Activated T-cell treated with anti-CD3 and anti-CD28 coated beads, Interleukin-2, amount 50 U/mL, for 24 hours (primary cell): ENCODE results near the gene PDE6B.
"Not testable (repeated sequence)": the region's sequence is repeated elsewhere in the genome, so short reads cannot be mapped to it uniquely, and the experiment has no call there.

ENCODE experiments used
- DNase-seq: peaks from one replicate; pipeline ENCODE4 v3.0.0-alpha.2; 2020
- H3K27ac Mint-ChIP-seq: 2 replicates; pipeline ENCODE4 v1.8.0; 2020; ENCODE audit warnings: mild to moderate bottlenecking, mixed read lengths
- H3K27me3 Mint-ChIP-seq: 2 replicates; pipeline ENCODE4 v1.8.0; 2020; ENCODE audit warnings: mixed read lengths
- H3K36me3 Mint-ChIP-seq: 2 replicates; pipeline ENCODE4 v1.8.0; 2020; ENCODE audit warnings: low read depth, mixed read lengths
- H3K4me1 Mint-ChIP-seq: 2 replicates; pipeline ENCODE4 v1.8.0; 2020; ENCODE audit warnings: low read depth, mixed read lengths
- H3K4me3 Mint-ChIP-seq: 2 replicates; pipeline ENCODE4 v1.8.0; 2020; ENCODE audit warnings: mild to moderate bottlenecking, moderate library complexity, mixed read lengths
- H3K9me3 Mint-ChIP-seq: 2 replicates; pipeline ENCODE4 v1.8.0; 2020; ENCODE audit warnings: mixed read lengths

Gene PDE6B

DNA sequence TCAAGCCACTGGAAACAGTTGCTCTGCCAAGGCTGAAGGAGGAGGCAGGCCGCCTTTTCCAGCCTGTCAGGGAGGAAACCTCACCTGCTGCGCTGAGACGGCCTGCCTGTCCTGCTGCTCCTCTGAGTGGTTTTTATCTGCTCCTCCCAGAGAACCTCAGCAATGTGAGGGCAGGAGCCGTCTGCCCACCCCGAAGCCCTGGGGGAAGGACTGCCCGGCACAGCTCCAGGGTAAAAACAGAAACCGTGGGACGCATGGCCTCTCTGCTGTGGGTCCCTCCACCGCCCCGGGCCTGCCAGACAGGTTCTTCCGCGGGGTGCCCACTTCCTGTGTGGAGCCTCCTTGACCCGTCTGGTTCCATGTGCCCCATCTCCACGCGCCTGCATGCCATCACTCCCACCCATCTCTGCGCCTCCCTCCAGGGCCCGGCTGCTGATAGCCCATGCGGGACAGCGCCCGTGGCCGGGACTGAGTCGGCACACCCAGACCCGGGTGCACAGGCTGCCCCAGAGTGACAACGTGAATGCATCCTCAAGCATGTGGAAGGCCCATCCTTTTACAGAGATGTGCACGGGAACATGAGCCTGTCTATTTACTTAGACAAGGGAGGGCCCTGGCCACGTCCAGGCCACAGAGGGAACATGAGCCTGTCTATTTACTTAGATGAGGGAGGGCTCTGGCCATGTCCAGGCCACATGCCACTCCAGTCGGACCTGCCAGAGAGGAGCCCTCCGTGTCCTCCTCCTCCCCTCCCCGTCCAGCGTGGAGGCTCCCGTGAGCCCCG, 67.6 kb downstream of the PDE6B start:
- H3K27me3 Mint-ChIP-seq, result peaks cover 16% of the 10 kb centered on the region
- H3K36me3 Mint-ChIP-seq, result no peaks in the 10 kb centered on the region
- no peaks in the 10 kb centered on the region for H3K4me1 Mint-ChIP-seq
- no peak for DNase-seq
- H3K9me3 Mint-ChIP-seq, result no peaks in the 10 kb centered on the region
- H3K4me3 Mint-ChIP-seq, result no peak overlapping the region
- no peak overlapping the region for H3K27ac Mint-ChIP-seq

DNA sequence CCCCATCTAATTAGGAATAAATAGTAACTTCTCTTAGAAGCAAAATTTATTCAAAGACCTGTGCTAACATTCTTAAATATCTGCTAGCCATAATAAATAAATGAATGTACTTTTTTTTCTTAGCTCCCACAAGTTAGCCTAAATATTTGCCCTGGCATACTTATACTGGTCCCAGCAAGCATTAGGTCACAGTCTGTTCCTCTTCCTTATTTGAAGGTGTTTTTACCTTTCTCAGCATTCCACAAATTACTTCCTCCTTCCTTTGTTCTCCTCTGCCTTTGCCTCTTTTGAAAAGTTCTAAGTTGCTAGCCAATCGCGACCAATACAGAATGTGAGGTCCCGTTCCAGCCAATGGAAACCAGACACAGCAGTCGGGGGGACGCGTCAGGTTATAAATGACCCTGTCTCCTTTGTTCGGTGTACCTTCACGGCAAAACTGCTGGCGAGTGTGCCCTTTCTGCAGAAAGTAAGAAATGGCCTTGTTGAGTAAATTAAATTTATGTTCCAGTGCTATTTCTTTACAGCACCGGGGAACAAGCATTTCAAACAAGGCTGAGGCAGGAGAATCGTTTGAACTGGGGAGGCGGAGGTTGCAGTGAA, 69.1 kb downstream of the PDE6B start:
- H3K9me3 Mint-ChIP-seq, DNase-seq: not testable (repeated sequence)
- peaks cover 13% of the 10 kb centered on the region for H3K27me3 Mint-ChIP-seq

DNA sequence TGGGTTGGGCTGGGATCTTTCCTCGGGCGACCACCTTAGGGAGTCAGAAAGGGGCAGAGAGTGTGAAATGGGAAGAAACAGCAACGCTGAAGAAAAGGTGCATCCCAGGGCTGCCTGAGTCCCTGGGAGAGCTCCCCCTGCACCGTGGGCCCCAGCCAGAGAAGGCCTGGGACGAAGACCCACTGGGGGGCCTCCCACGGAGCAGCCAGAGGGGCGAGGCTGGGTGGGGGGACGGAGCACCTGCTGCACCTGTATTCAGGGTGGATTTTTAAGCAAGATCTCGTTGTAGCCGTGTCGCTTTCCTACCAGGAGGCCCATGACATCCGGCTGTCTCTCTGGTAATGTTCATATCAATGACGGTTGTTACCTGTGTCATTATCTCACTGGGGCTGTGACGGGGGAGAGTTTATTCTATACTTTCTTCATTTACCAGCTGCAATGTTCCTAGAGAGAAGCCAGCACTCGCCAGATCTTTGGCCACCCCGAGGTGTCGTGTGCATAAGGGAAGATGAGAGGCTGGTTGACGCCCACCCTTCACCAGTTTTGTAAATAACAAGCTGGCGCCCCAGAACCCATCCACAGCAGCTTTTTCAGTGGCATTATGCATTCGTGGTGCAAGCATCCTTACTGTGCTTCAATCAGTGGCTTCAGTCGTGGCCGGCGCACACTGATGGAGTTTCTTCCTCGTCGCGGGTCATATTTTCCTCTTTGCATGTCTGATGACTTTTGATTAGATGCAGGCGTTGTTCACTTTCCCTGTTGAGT, 74.6 kb downstream of the PDE6B start:
- peaks cover 16% of the 10 kb centered on the region for H3K4me1 Mint-ChIP-seq
- H3K9me3 Mint-ChIP-seq, result no peaks in the 10 kb centered on the region
- H3K27me3 Mint-ChIP-seq, result peaks cover under 1% of the 10 kb centered on the region
- H3K36me3 Mint-ChIP-seq, result no peaks in the 10 kb centered on the region
- H3K27ac Mint-ChIP-seq, result no peak overlapping the region
- H3K4me3 Mint-ChIP-seq, result no peak overlapping the region
- DNase-seq, result no peak

More for the DNA sequence above, 69.1 kb downstream of the PDE6B start:
- not testable (repeated sequence) for H3K36me3 Mint-ChIP-seq, H3K4me3 Mint-ChIP-seq, H3K4me1 Mint-ChIP-seq, H3K27ac Mint-ChIP-seq

DNA sequence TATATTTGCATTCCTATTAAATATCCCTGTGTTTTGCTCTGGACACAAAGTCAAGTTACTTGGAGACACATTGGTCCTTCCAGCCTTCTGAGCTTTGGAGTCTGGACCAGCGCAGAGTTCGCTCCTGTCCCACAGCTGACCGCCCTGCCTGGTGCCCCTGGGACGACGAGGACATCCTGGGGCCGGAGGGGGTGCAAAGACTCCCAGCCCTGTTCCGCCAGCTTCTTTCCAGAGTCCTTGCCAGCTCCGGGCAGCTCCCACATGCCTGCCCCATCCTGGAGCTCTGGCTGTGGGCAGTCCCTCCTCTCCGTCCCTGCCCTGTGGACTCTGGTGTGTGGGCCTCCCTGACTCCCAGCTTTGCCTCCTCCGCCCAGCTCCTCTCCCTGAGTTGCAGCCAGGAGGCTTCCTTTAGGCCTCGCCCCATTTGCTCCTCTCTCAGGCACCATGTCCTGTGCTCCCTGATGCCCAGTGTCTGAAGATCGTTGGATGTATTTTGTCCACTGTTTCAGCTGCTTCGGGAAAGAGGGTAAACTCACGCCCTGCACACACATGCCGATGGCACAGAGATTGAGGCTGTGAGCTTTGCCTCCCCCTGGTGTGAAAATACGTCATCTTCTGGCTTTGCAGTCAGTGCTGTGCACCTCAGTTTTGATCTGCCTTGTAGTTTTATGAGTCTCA, 75.4 kb downstream of the PDE6B start:
- H3K9me3 Mint-ChIP-seq, result no peaks in the 10 kb centered on the region
- DNase-seq, result no peak
- H3K4me1 Mint-ChIP-seq, result peaks cover 18% of the 10 kb centered on the region
- H3K4me3 Mint-ChIP-seq, result no peak overlapping the region
- H3K36me3 Mint-ChIP-seq, result no peaks in the 10 kb centered on the region
- no peaks in the 10 kb centered on the region for H3K27me3 Mint-ChIP-seq
- H3K27ac Mint-ChIP-seq, result no peak overlapping the region

DNA sequence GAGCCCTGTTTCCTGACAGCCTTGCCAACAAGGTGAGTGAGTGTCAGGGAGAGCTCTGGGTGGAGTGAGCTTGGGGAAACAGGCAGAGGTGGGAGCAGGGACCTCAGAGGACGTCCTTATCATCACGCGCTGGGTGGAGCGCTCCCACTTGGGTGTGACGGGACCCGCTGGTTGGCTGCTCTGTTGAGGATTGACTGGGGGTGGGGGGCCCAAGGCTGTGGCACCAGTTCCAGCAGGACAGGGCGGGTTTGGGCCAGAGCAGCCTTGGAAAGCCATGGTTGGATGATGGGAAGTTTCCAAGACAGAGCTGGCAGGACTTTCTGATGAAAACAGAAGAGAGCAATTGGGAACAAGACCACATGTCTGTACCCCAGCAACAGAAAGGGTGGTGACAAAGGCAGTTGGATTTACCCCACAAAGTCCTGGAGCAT, 77.3 kb downstream of the PDE6B start:
- Mint-ChIP-seq H3K4me3 (no peak overlapping the region), H3K27me3 (no peaks in the 10 kb centered on the region), H3K36me3 (no peaks in the 10 kb centered on the region), H3K27ac (no peak overlapping the region), H3K4me1 (peaks cover 18% of the 10 kb centered on the region), H3K9me3 (no peaks in the 10 kb centered on the region)
- no peak for DNase-seq

DNA sequence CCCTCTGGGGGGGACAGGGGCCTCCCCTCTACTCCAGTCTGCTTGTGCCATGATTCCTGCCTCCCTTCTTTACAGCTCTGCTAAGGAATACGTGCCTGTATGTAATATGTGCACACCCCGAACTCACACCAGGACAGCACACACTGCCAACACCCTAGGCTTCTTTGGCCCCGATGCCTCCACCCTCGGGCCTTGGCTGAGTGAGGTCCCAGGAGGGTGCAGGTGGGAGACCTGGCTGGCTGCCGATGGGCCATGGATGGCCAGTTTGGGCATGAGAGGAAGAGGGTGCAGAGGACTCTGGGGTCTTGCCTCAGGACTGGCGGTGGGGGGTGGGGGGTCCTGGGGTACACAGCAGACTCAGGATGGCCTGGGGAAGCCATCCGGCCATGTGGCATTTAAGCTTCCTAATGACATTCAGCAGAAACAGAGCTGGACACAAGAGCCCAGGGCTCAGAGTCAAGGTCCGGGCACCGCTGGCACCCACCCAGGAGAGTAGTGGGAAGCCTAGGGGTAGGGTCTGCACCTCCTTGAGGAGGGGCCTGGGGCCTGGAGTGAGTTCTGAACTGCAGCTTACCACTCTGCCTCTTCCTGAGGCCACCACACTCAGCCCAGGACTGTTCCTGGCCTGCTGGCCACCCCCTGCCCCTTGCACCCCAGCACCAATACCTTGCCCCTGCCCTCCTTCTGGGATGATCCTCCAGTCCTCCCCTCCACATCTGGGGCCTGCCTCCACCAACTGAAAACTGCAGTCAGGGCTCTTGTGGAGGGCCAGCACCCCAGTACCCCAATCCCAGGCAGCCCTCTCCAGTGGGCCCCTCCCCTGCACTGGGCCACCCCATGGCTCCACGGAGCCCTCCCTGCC, 78.2 kb downstream of the PDE6B start:
- no peak overlapping the region for H3K4me3 Mint-ChIP-seq
- no peak overlapping the region for H3K27ac Mint-ChIP-seq
- no peaks in the 10 kb centered on the region for H3K36me3 Mint-ChIP-seq

DNA sequence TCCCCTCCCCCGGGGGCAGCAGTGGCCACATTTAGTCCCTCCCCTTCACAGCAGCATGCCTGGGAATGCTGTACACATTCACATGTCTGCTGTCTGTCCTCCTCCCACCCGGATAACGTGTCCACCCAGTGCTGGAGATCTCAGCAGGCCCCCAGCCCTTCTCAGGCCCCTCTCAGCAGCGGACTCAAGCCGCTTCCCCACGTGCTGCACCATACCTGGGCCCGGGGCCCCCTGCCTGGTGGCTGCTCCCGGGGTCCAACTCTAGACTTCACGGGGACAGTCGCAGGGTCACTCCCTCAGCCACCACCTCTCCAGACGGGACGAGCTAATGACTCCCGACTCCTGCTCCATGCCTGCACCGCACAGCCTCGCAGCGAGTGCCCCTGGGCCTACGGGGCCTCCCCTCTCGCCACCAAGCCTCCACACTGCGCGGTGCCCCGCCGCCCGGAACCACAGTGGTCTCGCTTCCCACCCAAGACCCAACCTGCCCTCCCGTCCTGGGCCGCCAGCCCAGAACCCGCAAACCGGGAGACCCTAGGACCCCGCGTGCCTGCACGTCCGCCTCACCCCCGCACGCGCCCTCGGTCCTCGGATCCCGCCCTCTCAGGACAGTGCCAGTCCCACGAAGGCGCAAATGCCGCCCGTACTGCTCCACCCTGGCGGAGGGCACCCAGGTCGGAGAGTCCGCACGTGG, 79.0 kb downstream of the PDE6B start:
- no peak overlapping the region for H3K4me3 Mint-ChIP-seq
- H3K27ac Mint-ChIP-seq, result no peak overlapping the region
- no peaks in the 10 kb centered on the region for H3K9me3 Mint-ChIP-seq
- no peaks in the 10 kb centered on the region for H3K27me3 Mint-ChIP-seq
- no peaks in the 10 kb centered on the region for H3K36me3 Mint-ChIP-seq
- peaks cover 23% of the 10 kb centered on the region for H3K4me1 Mint-ChIP-seq
- no peak for DNase-seq

More for the DNA sequence above, 78.2 kb downstream of the PDE6B start:
- Mint-ChIP-seq H3K9me3 (no peaks in the 10 kb centered on the region), H3K4me1 (peaks cover 21% of the 10 kb centered on the region), H3K27me3 (no peaks in the 10 kb centered on the region)
- DNase-seq, result no peak

DNA sequence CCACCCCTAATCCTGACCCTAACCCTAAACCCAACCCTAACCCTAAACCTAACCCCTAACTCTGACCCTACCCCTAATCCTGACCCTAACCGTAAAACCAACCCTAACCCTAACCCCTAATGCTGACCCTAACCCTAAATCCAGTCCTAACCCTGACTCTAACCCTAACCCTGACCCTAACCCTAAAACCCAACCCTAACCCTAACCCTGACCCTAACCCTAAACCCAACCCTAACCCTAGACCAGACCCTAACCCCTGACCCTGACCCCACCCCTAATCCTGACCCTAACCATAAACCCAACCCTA, 79.6 kb downstream of the PDE6B start:
- H3K27ac Mint-ChIP-seq, result no peak overlapping the region
- no peak overlapping the region for H3K4me3 Mint-ChIP-seq
- H3K36me3 Mint-ChIP-seq, result no peaks in the 10 kb centered on the region
- no peaks in the 10 kb centered on the region for H3K27me3 Mint-ChIP-seq
- H3K4me1 Mint-ChIP-seq, result peaks cover 24% of the 10 kb centered on the region
- H3K9me3 Mint-ChIP-seq, result no peaks in the 10 kb centered on the region
- no peak for DNase-seq

DNA sequence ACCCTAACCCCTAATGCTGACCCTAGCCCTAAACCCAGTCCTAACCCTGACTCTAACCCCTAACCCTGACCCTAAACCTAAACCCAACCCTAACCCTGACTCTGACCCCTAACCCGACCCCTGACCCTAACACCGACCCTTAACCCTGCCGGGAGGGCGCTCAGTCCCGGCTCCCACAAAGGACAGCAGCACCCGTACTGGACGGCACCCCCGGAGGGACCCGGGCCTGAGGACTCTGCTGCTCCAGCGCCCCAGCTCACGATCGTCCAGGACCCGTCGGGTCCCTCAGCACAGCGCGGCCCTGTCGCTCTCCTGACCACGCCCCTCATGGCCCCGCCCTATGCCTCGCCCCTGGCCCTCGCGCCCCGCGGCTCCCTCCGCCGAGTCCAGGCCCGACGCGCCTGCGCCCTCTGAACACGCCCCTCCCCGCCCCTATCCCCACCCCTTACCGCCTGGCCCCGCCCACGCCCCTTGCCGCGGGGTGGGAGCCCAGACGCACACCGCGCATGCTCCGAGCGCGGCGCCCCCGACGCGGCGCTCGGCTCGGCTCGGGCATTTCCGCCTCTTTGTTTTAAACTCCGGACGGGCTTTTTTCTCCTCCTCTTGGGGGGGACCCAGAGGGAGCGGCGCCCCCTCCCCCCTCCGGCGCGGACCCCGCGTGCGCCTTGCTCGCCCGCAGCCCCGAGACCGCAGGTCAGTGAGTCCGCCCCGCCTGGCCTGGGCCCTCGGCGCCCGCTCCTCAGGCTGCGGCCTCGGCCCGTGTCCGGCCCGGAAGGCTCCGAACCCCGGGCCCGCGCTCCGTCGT, 80.1 kb downstream of the PDE6B start, which contains the start of gene PCGF3:
PCGF3 (plus strand) TSS at position 555 of the 805 bp plus-strand sequence. CDS start 27,849 bp downstream, outside the sequence.
- H3K27ac Mint-ChIP-seq, result peak within 1 kb of the TSS; percentile 78
- peak; percentile 99 for DNase-seq
- peak within 1 kb of the TSS; percentile 71 for H3K4me3 Mint-ChIP-seq
- peaks cover 3% of the 10 kb centered on the region for H3K36me3 Mint-ChIP-seq
- peaks cover 24% of the 10 kb centered on the region for H3K4me1 Mint-ChIP-seq
- H3K27me3 Mint-ChIP-seq, result no peaks in the 10 kb centered on the region
- H3K9me3 Mint-ChIP-seq, result no peaks in the 10 kb centered on the region

DNA sequence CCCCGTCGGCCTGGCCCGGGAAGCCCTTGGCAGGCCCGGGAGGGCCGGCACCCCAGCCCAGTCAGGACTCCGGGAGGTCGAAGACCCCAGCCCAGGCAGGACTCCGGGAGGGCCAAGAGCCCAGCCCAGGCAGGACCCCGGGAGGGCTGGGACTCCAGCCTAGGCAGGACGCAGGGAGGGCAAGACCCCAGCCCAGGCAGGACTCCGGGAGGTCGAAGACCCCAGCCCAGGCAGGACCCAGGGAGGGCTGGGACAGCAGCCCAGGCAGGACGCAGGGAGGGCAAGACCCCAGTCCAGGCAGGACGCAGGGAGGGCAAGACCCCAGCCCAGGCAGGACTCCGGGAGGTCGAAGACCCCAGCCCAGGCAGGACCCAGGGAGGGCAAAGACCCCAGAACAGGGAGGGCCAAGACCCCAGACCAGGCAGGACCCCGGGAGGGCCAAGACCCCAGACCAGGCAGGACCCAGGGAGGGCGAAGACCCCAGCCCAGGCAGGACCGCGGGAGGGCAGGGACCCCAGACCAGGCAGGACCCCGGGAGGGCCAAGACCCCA, 80.8 kb downstream of the PDE6B start:
- not testable (repeated sequence) for H3K36me3 Mint-ChIP-seq, H3K27me3 Mint-ChIP-seq, H3K9me3 Mint-ChIP-seq, H3K27ac Mint-ChIP-seq, DNase-seq
- H3K4me3 Mint-ChIP-seq, result peak overlapping the region; percentile 60
- H3K4me1 Mint-ChIP-seq, result peaks cover 21% of the 10 kb centered on the region

DNA sequence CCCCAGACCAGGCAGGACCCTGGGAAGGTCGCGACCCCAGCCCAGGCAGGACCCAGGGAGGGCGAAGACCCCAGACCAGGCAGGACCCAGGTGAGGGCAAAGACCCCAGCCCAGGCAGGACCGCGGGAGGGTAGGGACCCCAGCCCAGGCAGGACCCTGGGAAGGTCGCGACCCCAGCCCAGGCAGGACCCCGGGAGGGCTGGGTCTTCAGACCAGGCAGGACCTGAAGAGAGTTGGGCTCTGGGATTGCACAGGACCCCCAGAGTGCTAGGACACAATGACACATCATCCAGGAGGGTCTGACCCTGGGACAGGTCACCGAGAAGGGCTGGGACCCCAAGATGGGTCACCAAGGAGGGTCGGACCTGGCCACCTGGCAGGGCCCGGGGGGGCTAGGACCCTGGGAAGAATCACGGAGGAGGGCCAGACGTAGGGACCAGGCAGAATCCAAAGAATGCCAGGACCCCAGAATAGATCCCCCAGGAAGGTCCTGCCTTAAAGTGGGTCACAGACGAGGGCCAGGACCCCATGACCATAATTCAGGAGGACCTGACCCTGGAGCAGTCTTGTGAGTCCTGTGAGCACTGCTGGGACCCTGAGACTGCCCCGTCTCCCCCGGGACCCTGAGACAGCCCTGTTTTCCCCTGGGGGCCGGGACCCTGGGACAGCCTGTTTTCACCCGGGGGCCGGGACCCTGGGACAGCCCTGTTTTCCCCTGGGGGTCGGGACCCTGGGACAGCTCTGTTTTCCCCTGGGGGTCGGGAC, 81.6 kb downstream of the PDE6B start:
- DNase-seq, result no peak
- H3K4me1 Mint-ChIP-seq, result peaks cover 22% of the 10 kb centered on the region
- no peaks in the 10 kb centered on the region for H3K9me3 Mint-ChIP-seq
- peak overlapping the region; percentile 27 for H3K4me3 Mint-ChIP-seq
- no peak overlapping the region for H3K27ac Mint-ChIP-seq
- peaks cover 6% of the 10 kb centered on the region for H3K36me3 Mint-ChIP-seq
- H3K27me3 Mint-ChIP-seq, result no peaks in the 10 kb centered on the region
